ENCODE results near the gene ZNF423. TPM values are rescaled to one million over a fixed set of nuclear protein-coding genes. Genes with fewer than 3 reads are reported as not detected.

ZNF423 gene
- total and polyA plus RNA-seq, 9 of the 15 experiments (the other 6 are each of a cell fraction or from before 2014, with no cell fraction given) = not detected

DNA sequence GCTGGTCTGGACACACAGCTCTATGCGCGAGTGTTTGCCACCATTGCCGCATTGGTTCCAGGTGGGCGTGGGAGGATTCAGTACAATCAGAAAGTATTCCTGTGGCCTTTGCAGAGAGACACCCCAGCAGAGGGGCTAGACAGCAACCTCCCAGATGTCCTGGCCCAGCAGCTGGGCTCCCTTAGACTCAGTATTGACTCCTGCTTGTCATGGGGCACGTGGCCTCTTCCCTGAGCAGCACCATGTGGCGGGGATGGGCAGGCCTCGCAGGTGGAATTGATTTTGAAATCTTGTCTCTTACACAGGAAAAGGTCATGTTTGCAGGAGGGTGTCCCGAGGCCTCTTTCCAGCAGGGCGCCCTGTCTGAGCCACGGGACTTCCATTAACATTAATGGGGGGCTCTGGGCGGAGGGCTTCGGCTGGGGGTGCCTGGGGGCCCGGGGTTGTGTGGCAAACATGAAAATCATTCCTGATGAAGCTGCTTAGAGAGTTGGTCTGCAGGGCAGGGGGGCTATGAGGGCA is 385.9 kb downstream of the ZNF423 start:
- in situ Hi-C loops (cut with MboI) (no loop called here), intact Hi-C loops (cut with micrococcal nuclease) (no loop called here)
- POLR2A ChIA-PET = interaction anchor here (0.7 to 1.1 kb wide), 2 partner anchors 9 to 27 kb away, joined by 3 to 5 read pairs; no protein-coding TSS in a partner anchor
- BruUV-seq (replicated peaks) = no TSS peak
- H3K4me2 ChIP-seq (ENCODE audit: insufficient read depth, low read length) = no peak overlapping the region
- FAIRE-seq = no peak
- no peak for DNase-seq (ENCODE audit: extremely low read depth in 1 of 4, low spot score in 3 of 4)
- H3K4me1 ChIP-seq (replicated peaks in 1 of 2; ENCODE audit: control insufficient read depth in 2 of 2, insufficient read depth in 2 of 2, low read length in 2 of 2) = peaks cover 0 to 3% of the 10 kb centered on the region in 2 experiments; a peak in 1 of 5 replicates
- WGBS (ENCODE audit: insufficient coverage, low coverage, missing lambda C conversion rate) = 4% methylated on average over 11 of the region's 13 CpGs
- no peaks in the 10 kb centered on the region for H3K79me2 ChIP-seq (ENCODE audit: control insufficient read depth, insufficient read depth, low read length)
- CTCF ChIA-PET (ENCODE audit: low intra/inter-chr PET ratio) = no interaction called here
- no peak overlapping the region for H2AFZ ChIP-seq (ENCODE audit: low read depth, low read length)
- ATAC-seq = no peak
- H3K4me3 ChIP-seq = no peak overlapping the region
- TF ChIP-seq TARDBP (IDR thresholded peaks at IDR 0.05) (no peak), NR0B1 (IDR thresholded peaks at IDR 0.05; ENCODE audit: partially characterized antibody) (no peak), RBM17 (IDR thresholded peaks at IDR 0.05; ENCODE audit: borderline replicate concordance, low read depth, low read length) (no peak), ZNF121 (CRISPR knock-in tag; conservative IDR thresholded peaks at IDR 0.05) (no peak), BRD4 (IDR thresholded peaks at IDR 0.05) (no peak), EGR1 (conservative IDR thresholded peaks at IDR 0.05) (no peak), SMARCC2 (IDR thresholded peaks at IDR 0.05; ENCODE audit: low read depth) (no peak), CHD4 (IDR thresholded peaks at IDR 0.05; ENCODE audit: insufficient read depth, insufficient replicate concordance, low read depth, low read length, poor library complexity, severe bottlenecking) (no peak), SIN3B (IDR thresholded peaks at IDR 0.05; ENCODE audit: low read depth) (no peak), DDX20 (tag; IDR thresholded peaks at IDR 0.05; ENCODE audit: low read depth) (no peak)
- TF ChIP-seq, protein P1, sequence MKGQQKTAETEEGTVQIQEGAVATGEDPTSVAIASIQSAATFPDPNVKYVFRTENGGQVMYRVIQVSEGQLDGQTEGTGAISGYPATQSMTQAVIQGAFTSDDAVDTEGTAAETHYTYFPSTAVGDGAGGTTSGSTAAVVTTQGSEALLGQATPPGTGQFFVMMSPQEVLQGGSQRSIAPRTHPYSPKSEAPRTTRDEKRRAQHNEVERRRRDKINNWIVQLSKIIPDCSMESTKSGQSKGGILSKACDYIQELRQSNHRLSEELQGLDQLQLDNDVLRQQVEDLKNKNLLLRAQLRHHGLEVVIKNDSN (CRISPR knock-in tag; IDR thresholded peaks at IDR 0.05) = no peak
- H3K27me3 ChIP-seq (ENCODE audit: control insufficient read depth in 2 of 2, insufficient read depth in 2 of 2, low read length in 2 of 2) = peaks cover 3 to 31% of the 10 kb centered on the region in 2 experiments; a peak in 4 of 5 replicates
- no peaks in the 10 kb centered on the region for H3K9me1 ChIP-seq (ENCODE audit: control insufficient read depth, insufficient read depth, low read length)
- no peaks in the 10 kb centered on the region for H3K9me3 ChIP-seq (replicated peaks; ENCODE audit: control insufficient read depth, insufficient read depth, low read depth, low read length)
- H3K9ac ChIP-seq (ENCODE audit: insufficient read depth in 1 of 2, low read depth in 2 of 2, low read length in 2 of 2) = no peak overlapping the region
- H4K20me1 ChIP-seq (replicated peaks; ENCODE audit: control insufficient read depth, insufficient read depth, low read length) = no peaks in the 10 kb centered on the region; the same call in 1 of the 2 replicates
- H3K27ac ChIP-seq (ENCODE audit: extremely low read depth, low read depth, low read length) = no peak overlapping the region
- H3K36me3 ChIP-seq (ENCODE audit: control insufficient read depth, insufficient read depth, low read length) = no peaks in the 10 kb centered on the region
